Neural progenitor cell (in vitro differentiated cells): Measurements from ENCODE around the gene DOCK4.

Experiments used
- EZH2 ChIP-seq: fragments of 200-600 bp; sonication (generic); IDR thresholded peaks from 2 replicates; pipeline ENCODE4 v1.6.1; 2017; ENCODE audit warnings: antibody characterized with exemption, mild to moderate bottlenecking, moderate library complexity
- TF ChIP-seq, protein P1 (sequence below): fragments of 200-600 bp; sonication (generic); IDR thresholded peaks from 2 replicates; pipeline ENCODE4 v1.5.1; 2017; ENCODE audit warnings: antibody characterized with exemption, mild to moderate bottlenecking

DNA sequence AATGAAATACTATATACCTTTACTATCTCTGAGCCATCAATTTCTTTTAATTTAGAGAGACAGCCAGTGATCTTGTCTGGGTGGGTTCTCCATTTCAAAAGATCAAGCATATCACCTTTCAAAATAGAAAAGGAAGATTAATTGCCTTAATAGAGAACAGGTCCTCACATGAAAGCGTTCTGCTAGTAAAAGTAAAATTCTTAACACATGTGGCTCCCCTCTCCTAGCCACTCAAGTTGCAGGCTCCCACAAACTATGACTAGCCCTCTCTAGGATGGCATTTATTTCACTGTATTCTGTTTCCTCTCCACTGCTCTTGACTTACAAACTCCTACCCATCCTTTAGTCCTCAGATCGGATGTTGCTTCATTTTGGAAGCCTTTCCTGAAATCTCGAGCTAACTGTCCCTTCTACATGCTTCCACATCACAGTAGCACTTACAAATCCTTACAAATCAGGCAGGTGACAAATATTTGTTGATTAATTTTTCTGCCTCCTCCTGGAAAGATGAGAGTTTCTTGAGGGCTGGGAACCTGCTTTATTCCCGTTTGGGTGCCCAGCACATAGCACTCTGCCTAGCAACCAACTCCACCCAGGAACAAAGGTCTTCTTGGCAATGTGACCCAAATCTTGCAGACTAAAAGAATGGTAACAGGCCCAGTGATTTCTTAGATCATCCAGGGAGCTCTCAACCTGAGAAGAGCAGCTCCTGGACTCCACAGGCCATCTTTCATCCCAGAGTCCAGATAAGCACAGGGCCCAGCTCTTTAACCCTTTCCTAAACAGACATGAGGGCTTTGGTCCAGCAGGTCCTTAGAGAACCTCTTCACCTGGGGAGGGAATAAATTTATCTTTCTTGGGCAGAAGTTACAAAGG is 333.5 kb downstream of the DOCK4 start:
- TF ChIP-seq EZH2: no peak
- TF ChIP-seq, protein P1, sequence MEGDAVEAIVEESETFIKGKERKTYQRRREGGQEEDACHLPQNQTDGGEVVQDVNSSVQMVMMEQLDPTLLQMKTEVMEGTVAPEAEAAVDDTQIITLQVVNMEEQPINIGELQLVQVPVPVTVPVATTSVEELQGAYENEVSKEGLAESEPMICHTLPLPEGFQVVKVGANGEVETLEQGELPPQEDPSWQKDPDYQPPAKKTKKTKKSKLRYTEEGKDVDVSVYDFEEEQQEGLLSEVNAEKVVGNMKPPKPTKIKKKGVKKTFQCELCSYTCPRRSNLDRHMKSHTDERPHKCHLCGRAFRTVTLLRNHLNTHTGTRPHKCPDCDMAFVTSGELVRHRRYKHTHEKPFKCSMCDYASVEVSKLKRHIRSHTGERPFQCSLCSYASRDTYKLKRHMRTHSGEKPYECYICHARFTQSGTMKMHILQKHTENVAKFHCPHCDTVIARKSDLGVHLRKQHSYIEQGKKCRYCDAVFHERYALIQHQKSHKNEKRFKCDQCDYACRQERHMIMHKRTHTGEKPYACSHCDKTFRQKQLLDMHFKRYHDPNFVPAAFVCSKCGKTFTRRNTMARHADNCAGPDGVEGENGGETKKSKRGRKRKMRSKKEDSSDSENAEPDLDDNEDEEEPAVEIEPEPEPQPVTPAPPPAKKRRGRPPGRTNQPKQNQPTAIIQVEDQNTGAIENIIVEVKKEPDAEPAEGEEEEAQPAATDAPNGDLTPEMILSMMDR: no peak
